ENCODE data around the gene ZBTB20. TPM values are rescaled to one million over a fixed set of nuclear protein-coding genes. Genes with fewer than 3 reads are reported as not detected.

Gene ZBTB20
- total and polyA plus RNA-seq, 4 donors = 0.88 to 83.2 (median 20.4) TPM

GRCh38 chr3:114627770-114628169, 519.3 kb downstream of the ZBTB20 start:
- Histone ChIP-seq H3K27ac (ENCODE audit: low read depth in 1 of 2, low read length in 2 of 2) (peak overlapping the region in 1 of 2 donors; percentile 2), H3K4me1 (ENCODE audit: control insufficient read depth in 4 of 4, insufficient read depth in 4 of 4, low read length in 3 of 4) (peaks cover 0 to 25% (median 4%) of the 10 kb centered on the region in 4 donors), H3K27me3 (ENCODE audit: control insufficient read depth in 4 of 4, insufficient read depth in 4 of 4, low read length in 3 of 4) (no peaks in the 10 kb centered on the region), H3K9ac (ENCODE audit: low read depth in 1 of 2, low read length in 2 of 2) (no peak overlapping the region), H3K9me3 (ENCODE audit: control insufficient read depth in 4 of 4, low read length in 3 of 4) (no peaks in the 10 kb centered on the region), H3K36me3 (ENCODE audit: control insufficient read depth in 4 of 4, insufficient read depth in 3 of 4, low read depth in 1 of 4, low read length in 3 of 4) (no peaks in the 10 kb centered on the region), H3K4me3 (ENCODE audit: low read depth in 1 of 3, low read length in 3 of 3) (no peak overlapping the region)
- TF ChIP-seq SP1 (IDR thresholded peaks at IDR 0.05) (no peak), TAF1 (conservative IDR thresholded peaks at IDR 0.05) (no peak), REST (IDR thresholded peaks at IDR 0.05) (no peak), FOXA2 (IDR thresholded peaks at IDR 0.05) (peak; percentile 87), HNF4A (conservative IDR thresholded peaks at IDR 0.05) (peak; percentile 24 to 43), JUND (IDR thresholded peaks at IDR 0.05) (peak in 1 of 2 donors; percentile 47), MAX (IDR thresholded peaks at IDR 0.05) (peak; percentile 22), ATF3 (IDR thresholded peaks at IDR 0.05) (no peak), YY1 (IDR thresholded peaks at IDR 0.05) (peak; percentile 22), NR2F2 (IDR thresholded peaks at IDR 0.05) (no peak), RXRA (IDR thresholded peaks at IDR 0.05) (peak; percentile 34 to 69), HNF4G (IDR thresholded peaks at IDR 0.05) (no peak), EGR1 (IDR thresholded peaks at IDR 0.05; ENCODE audit: low read depth in 2 of 2) (peak in 1 of 2 donors; percentile 24), RAD21 (IDR thresholded peaks at IDR 0.05) (peak; percentile 43 to 63), GABPA (IDR thresholded peaks at IDR 0.05 in 1 of 2, conservative IDR thresholded peaks at IDR 0.05 in 1 of 2) (peak in 1 of 2 donors; percentile 16), ZBTB33 (IDR thresholded peaks at IDR 0.05) (peak; percentile 19), CTCF (IDR thresholded peaks at IDR 0.05; ENCODE audit: low read depth, low read length, missing input control) (no peak), FOXA1 (IDR thresholded peaks at IDR 0.05) (peak; percentile 82)
- DNase-seq (ENCODE audit: low spot score) = no peak
- WGBS = 62% methylated on average over 4 of the region's 4 CpGs

Data from liver (tissue), 9 donors.